ENCODE results near the gene ABAT. TPM values are rescaled to one million over a fixed set of nuclear protein-coding genes. Genes with fewer than 3 reads are reported as not detected.

The ABAT gene
- total RNA-seq, 8 experiments from 2014 or later: 21.2 to 125 (median 84.4) TPM

GRCh38 chr16:8831450-8831849 lies 157.0 kb downstream of the ABAT start:
- ATAC-seq (replicated peaks in 6 of 8): peak in 7 of 8 experiments; percentile 13 to 51 (median 42)
- Histone ChIP-seq H3K4me1 (replicated peaks in 1 of 2) (peaks cover 15 to 17% of the 10 kb centered on the region in 2 donors), H3K27ac (peak overlapping the region; percentile 54 to 78), H3K4me3 (no peak overlapping the region)
- in situ Hi-C loops (cut with MboI; ENCODE audit: low pct_unique_long_range_greater_than_20kb in 2 of 9, low sequenced_read_pairs in 9 of 9, unreplicated experiment in 9 of 9): no loop called here
- 0 to 100% (median 83%) methylated on average over 1 to 8 of the region's 9 CpGs; no CpG with 5 or more reads in 1 of the 10 experiments for WGBS, 10 experiments

GRCh38 chr16:8831871-8832716 lies 157.7 kb downstream of the ABAT start:
- ATAC-seq (replicated peaks in 6 of 8): peak in 7 of 8 experiments; percentile 10 to 90 (median 54)
- H3K27ac ChIP-seq: peak overlapping the region; percentile 54 to 78
- in situ Hi-C loops (cut with MboI; ENCODE audit: low pct_unique_long_range_greater_than_20kb in 2 of 9, low sequenced_read_pairs in 9 of 9, unreplicated experiment in 9 of 9): no loop called here

GRCh38 chr16:8832717-8833105 lies 158.3 kb downstream of the ABAT start:
- 60 to 100% (median 100%) methylated on average over 1 to 7 of the region's 16 CpGs; no CpG with 5 or more reads in 5 of the 10 experiments for WGBS, 10 experiments
- H3K4me1 ChIP-seq (replicated peaks in 1 of 2): peaks cover 15 to 17% of the 10 kb centered on the region in 2 donors
- ATAC-seq (replicated peaks in 6 of 8): no peak
- H3K27ac ChIP-seq: peak overlapping the region; percentile 54 to 78
- H3K4me3 ChIP-seq: no peak overlapping the region
- in situ Hi-C loops (cut with MboI; ENCODE audit: low pct_unique_long_range_greater_than_20kb in 2 of 9, low sequenced_read_pairs in 9 of 9, unreplicated experiment in 9 of 9): no loop called here

More at GRCh38 chr16:8831871-8832716, 157.7 kb downstream of the ABAT start:
- peaks cover 15 to 17% of the 10 kb centered on the region in 2 donors for H3K4me1 ChIP-seq (replicated peaks in 1 of 2)
- H3K4me3 ChIP-seq: no peak overlapping the region
- 6 to 67% (median 34%) methylated on average over 1 to 8 of the region's 18 CpGs; no CpG with 5 or more reads in 4 of the 10 experiments for WGBS, 10 experiments

Other genes with a start within 250 kb of the ABAT start
- 1 to 10 TPM in 1 of 8 experiments, under 1 TPM in 2, not detected in 5; 0.21 to 1.3 (median 0.27) TPM for gene TMEM114, start 84.1 kb upstream of the ABAT start, total RNA-seq
- 10 to 100 TPM; 16.3 to 42.9 (median 30.6) TPM for gene METTL22, start 52.9 kb upstream of the ABAT start, total RNA-seq
- 10 to 100 TPM in 4 of 8 experiments, 1 to 10 TPM in 4; 6.9 to 15.9 (median 10.0) TPM for gene TMEM186, start 123.0 kb downstream of the ABAT start, total RNA-seq
- 10 to 100 TPM; 14.5 to 58.6 (median 34.6) TPM for gene PMM2, start 123.2 kb downstream of the ABAT start, total RNA-seq
- 100 to 1,000 TPM in 1 of 8 experiments, 10 to 100 TPM in 7; 38.5 to 196 (median 69.7) TPM for gene CARHSP1, start 194.4 kb downstream of the ABAT start, total RNA-seq
- under 1 TPM in 3 of 8 experiments, not detected in 5; 0.21 to 0.95 (median 0.63) TPM for gene LITAFD, start 207.7 kb downstream of the ABAT start, total RNA-seq